ENCODE measurements around the gene USP48. TPM values are rescaled to one million over a fixed set of nuclear protein-coding genes. Genes with fewer than 3 reads are reported as not detected.
"Not testable (repeated sequence)": the region's sequence is repeated elsewhere in the genome, so short reads cannot be mapped to it uniquely, and the experiment has no call there.

USP48 gene
- polyA plus RNA-seq, 3 donors: 62.6 to 77.9 (median 71.2) TPM

- DNase-seq (ENCODE audit: extremely low read depth in 1 of 11, low read depth in 9 of 11, low spot score in 4 of 11): no peak
Observed at GRCh38 chr1:21681426-21681825, 101.5 kb downstream of the USP48 start.

GRCh38 chr1:21680918-21681317, 102.0 kb downstream of the USP48 start:
- DNase-seq (ENCODE audit: extremely low read depth in 1 of 11, low read depth in 9 of 11, low spot score in 4 of 11): no peak

DNA sequence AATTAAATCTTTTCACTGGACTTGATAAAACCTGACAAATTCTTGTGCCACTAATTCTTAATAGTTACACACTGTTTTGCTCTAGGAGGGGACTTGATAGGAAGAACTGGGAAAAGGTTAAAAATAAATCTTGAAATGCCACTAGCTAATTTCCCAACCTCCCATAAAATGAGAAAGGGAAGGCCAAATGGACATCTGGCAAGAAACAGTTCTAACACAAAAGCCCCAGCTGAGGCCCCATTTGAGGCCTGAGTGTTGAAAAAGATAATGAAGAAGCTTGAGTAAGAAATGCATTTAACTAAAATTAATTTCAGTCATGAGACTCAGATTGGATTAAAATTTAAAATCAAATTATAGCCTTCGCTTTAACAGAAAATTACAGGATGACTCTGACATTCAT, 102.6 kb downstream of the USP48 start:
- no peak for DNase-seq (ENCODE audit: extremely low read depth in 1 of 11, low read depth in 9 of 11, low spot score in 4 of 11)

GRCh38 chr1:21677168-21677567, 105.8 kb downstream of the USP48 start:
- DNase-seq (ENCODE audit: extremely low read depth in 1 of 11, low read depth in 9 of 11, low spot score in 4 of 11): no peak

DNA sequence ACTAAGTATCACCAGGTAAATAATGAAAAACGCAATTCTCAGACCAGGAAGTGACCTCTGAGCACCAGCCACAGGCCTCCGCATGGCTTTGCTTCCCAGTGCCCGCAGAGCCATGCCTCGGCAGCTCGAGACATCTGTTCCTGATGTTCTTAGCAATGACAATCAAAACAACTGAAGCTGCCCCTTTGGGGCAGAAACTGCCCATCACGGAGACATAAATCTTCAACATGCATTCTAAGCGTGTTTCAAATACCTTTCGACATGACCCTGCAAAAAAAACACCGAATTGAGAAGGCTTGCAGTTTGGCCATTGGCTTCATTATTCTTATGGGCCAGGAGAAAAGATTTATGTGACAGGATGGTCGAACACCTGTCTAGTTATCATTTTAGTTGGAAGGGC, 108.0 kb downstream of the USP48 start:
- no peak for DNase-seq (ENCODE audit: extremely low read depth in 1 of 11, low read depth in 9 of 11, low spot score in 4 of 11)

GRCh38 chr1:21673853-21674252, 109.1 kb downstream of the USP48 start:
- DNase-seq (ENCODE audit: extremely low read depth in 1 of 11, low read depth in 9 of 11, low spot score in 4 of 11): not testable (repeated sequence)

DNA sequence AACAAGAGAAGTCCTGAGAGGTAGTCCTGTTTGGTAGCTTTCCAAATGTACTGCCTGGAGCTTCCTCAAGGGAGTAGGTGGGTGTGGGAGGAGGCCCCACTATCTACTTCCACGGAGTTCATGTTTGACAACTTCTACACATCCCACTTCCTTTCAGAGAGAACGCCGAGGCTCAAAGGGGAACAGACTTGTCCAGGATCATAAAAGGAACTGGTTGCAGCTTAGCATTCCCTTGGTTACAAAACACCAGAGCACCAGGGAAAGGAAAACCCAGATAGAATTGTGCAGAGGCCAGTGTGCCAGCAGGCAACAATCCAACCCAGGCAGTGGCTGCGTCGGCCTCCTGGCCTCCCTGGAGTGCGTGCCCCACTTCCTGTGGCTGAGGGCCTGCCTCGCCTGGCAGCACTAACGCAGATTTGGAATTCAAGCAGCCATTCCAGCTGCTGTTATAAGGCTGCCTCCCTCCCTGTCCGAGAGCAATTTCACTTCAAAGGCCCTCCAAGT, 109.6 kb downstream of the USP48 start:
- no peak for DNase-seq (ENCODE audit: extremely low read depth in 1 of 11, low read depth in 9 of 11, low spot score in 4 of 11)

DNA sequence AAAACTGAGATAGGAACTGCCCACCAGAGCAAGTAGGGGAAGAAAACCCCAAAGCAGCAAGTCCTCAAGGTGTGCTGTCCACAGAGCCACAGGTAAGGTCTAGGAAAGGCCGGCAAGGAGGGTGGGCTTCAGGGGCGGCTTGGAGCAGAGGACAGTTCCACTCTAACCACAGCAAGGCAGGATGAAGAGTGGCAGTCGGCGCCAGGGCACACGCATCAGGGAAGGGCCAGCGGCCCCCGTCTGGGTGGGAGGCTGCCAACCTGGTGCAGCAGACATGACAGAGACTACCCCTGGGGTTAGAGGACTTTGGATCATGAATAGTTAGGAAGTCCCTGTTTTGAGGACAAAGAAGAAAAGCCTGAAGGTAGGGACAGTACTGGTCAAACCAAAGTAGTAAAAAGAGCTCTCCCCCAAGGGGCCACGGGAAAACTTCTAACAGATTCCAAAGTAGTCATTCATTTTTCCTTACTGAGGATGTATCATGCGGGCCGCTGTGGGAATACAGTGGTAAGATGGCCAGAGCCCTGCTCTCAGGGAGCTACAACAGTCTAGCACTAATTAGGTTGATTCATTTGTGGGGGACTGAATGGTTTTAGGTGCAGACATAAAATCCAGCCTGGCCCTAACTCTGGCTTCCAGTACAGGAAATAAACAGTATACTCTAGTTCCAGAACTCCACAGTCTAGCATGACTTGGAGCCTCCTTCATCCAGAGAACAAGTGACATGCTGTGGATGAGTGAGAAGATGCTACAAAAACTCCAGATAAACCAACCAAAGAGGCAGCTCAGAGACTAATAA, 110.3 kb downstream of the USP48 start:
- no peak for DNase-seq (ENCODE audit: extremely low read depth in 1 of 11, low read depth in 9 of 11, low spot score in 4 of 11)

DNA sequence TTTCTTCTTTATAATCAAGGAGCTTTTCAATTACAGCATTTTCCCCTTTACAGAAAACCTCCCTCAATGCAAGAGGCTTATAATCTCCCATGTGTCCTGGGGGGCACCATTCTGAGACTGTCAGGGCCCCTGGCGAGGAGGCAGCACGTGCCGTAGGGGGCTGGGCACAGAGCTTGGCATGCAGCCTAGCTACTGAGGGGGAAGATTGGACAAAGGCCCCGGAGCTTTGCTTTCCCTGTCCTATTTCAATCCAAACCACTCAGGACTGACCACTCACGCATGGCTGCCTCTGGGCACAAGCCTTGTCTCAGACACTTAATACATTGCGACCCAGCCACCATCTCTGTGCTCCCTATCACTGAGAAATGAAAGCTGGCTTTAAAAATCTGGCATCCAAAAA, 111.0 kb downstream of the USP48 start:
- DNase-seq (ENCODE audit: extremely low read depth in 1 of 11, low read depth in 9 of 11, low spot score in 4 of 11): no peak

DNA sequence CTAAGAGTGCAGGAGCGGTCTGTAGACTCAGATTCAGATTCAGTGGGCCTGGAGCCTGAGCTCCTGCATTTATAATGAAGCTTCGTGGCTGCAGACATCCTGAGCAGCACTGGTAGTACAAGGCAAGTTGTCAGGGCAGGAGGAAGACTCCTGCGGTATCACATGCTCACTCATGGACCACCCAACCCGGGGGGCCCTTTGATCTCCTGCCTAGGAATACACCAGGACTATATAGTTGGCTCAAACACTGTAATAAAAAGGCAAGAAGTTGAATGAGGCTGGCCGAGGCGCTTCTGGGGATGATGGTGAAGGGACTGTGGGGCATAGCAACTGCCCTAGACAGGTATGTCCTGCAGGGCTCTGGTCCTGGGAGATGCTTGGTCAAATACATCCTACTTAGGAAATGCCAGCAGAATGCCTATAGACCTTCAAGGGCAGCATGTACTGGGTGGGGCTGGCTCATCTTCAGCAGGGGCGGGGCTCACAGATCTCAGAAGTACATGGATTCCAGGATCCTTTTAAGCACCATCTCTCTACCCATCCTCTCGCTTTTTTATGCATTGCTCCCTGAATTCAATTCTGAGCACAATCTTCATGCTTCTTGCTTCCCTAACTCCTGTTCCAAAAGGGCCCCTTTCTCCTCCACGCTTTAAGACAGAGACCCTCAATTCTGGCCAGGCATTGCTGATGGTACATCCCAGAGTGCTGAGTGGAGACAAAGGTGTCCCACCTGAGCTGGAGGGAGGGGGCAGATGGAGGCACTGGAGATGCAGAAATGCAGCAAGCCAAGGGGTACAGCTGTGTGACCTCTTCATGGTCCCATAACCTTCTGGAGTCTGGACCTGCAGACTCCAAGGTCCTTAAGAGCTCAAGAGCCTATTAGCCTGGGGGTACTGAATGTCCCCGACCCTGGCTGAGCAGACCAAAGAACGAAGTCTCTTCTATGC, 111.7 kb downstream of the USP48 start:
- no peak for DNase-seq (ENCODE audit: extremely low read depth in 1 of 11, low read depth in 9 of 11, low spot score in 4 of 11)

DNA sequence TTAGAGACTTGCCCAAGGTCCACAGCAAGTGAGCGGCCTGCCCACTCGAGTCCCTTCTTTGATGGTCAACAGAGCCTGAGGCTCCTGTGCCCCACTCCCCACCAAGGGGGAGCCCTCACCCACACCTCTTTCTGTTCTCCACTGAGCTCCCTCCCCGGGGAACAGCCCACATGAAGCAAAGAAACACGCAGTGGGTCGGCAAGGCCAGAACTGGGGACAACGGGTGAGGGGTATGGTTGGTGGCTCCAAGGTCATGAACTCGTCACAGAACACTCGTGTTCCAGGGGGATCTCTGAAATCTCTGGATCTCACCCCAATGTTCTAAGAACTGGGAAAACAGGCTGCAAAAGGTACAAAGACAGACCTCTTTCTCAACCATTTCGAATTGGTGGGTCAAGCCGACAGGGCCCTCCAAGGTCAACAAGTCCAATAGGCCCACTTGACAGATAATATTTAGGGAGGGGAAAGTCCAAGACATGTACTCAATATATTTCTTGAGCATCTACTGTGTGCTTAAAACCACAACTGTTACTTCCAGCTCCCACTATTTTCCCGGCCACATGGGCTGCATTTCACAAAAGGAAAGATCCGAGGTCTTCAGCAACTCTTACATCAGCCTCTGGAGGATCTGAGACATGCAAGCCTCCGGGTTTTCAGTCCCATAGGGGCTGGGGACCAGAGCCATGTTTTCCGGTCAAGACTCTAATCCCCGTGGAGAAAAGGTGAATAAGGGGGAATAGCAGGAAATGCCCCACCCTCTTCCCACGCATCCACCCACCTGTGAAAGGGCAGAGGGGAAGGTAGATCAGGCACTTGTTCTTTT, 112.7 kb downstream of the USP48 start:
- no peak for DNase-seq (ENCODE audit: extremely low read depth in 1 of 11, low read depth in 9 of 11, low spot score in 4 of 11)

DNA sequence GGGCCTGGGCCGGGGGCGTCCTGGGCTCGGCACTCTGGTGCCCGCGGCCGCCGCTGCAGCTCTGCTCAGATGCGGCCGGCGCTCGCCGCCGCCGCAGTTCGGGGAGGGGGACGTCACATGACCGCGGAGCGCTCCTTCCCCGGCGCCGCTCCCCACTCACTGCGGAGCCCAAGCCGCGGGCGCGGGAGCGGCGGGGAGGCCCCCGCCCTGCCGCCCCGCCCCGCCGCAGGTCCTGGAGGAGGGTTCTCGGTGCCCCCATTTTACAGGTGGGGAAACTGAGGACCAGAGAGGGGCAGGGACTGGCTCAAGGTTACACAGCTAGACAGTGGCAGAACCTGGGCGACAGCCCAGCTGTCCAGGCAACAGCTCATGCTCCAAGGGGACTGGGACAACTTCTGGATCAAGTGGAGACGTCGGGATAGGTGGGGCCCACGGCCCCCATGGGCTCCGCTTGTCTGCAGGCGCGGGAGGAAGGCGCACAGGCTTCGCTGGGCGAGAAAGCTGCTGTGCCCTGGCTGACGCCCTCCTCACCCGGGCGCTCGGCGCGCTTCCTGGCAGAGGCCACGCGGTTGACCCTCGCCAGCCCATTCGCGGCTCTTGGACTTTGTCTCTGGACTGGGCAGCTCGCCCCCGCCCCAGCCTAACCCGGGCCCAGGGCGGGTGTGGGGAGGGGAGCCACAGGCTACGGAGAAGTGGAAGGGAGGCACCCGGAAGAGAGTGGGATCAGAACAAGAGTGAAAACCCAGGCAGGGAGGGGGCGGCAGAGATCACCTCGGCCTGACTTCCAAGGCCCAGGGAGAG, 113.5 kb downstream of the USP48 start, which contains the start of gene RAP1GAP:
TSS of gene RAP1GAP (minus strand) at position 100 of the 801 bp plus-strand sequence. CDS start 49,325 bp downstream, outside the sequence.
- DNase-seq (ENCODE audit: extremely low read depth in 1 of 11, low read depth in 9 of 11, low spot score in 4 of 11): no peak

GRCh38 chr1:21668951-21669257, 114.0 kb downstream of the USP48 start:
- DNase-seq (ENCODE audit: extremely low read depth in 1 of 11, low read depth in 9 of 11, low spot score in 4 of 11): no peak

DNA sequence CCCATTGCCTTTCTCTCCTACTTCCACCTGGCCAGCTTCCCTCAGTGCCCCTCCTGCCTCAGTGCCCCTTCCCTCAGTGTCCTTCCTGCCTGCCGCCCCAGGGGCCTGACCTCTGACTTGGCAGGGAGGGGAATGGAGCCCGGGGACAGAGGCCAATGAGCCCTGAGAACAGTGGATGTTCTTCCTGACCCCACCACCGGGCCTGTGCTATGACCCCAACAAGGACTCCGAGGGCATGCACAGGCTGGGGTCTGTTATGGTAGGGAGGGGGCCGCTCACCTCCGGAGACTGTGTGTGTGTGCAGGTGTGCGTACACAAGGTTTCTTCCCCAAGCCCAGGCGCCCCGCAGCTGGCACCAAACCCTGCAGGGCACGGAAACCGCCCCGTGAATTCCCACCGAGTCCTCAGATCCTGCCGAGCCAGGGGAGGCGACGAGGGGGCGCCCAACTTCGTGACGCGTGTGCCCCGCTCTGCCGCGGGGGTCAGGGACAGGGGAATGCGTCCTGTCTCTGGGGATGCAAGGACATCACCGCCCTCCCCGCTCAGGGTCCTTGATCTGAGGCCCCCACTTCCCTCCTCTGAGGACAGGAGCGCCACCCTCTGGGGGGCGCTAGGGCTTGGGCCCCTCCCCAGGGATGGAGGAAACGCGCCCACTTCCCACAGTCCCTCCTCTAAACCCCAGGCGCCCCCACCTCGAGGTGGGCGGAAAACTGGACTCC, 114.6 kb downstream of the USP48 start:
- no peak for DNase-seq (ENCODE audit: extremely low read depth in 1 of 11, low read depth in 9 of 11, low spot score in 4 of 11)

DNA sequence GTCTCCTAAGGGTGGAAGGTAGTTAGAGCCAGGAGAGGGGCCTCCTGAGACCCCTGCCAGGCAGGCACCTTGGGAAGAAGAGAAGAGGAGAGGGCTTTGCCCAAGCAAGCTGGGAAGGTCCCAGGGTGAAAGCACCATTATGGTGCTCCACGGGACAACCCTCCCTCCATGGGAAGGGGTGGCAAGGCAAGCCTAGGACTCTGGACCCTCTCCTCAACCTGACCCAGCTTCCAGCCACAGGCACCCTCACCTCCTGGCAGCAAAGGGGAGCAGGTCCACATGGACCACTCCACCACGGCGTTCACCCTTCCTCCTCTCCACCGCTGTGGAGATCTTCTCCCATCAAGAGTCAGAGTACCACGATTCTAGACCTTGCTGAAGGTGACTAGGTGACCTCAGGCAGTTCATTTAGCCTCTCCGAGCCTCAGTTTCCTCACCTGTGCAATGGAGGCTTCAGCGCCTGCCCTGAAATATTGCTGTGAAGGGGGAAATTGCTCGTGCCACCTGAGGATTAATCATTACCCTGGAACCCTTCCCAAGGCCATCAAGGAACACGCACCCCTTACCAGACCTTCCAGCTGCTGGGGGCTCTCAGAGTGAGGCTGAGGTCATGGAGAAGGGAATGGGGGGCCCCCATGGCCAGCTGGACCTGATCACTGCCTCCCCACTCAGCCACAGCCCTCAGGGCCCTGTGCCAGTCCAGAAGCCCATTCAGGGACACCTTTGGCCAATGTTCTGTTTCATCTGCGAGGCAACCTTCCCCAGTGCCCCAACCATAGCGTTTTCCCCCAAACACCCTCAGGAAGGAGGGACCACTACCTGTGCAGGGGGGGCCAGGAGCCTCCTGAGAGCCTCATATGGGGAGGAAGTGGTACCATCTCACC, 115.4 kb downstream of the USP48 start:
- DNase-seq (ENCODE audit: extremely low read depth in 1 of 11, low read depth in 9 of 11, low spot score in 4 of 11): no peak

- DNase-seq (ENCODE audit: extremely low read depth in 1 of 11, low read depth in 9 of 11, low spot score in 4 of 11): no peak
Observed at GRCh38 chr1:21666576-21667320, 116.2 kb downstream of the USP48 start.
